Lung (tissue), 12 donors: ENCODE data around the gene BABAM2. TPM values are rescaled to one million over a fixed set of nuclear protein-coding genes. Genes with fewer than 3 reads are reported as not detected.

ENCODE experiments used
- ATAC-seq: fragments of 200-7000 bp; cut with Tn5 transposase; one replicate; pipeline ENCODE4 v1.9.1; 2020; ENCODE audit warnings: moderate number of reproducible peaks; ENCODE audit not compliant: insufficient read depth, low FRiP score
- DNase-seq, 3 donors: peaks; one replicate each; pipeline ENCODE4 v3.0.0-alpha.2; 2013 to 2017
- H3K27ac ChIP-seq, 2 donors: one replicate each; pipeline ENCODE4 v1.5.1; 2013; ENCODE audit warnings: mild to moderate bottlenecking in 2 of 2, moderate library complexity in 2 of 2, control low read depth in 1 of 2, inconsistent platforms in 1 of 2, low read depth in 1 of 2, low read length in 1 of 2
- H3K27me3 ChIP-seq, 3 donors: one replicate each; pipeline ENCODE4 v1.5.1; 2013; ENCODE audit warnings: low read length in 2 of 3; ENCODE audit not compliant: control insufficient read depth in 3 of 3, insufficient read depth in 3 of 3
- H3K36me3 ChIP-seq, 4 donors: one replicate each; pipeline ENCODE4 v1.5.1; 2013; ENCODE audit warnings: low read length in 4 of 4, mild to moderate bottlenecking in 1 of 4, moderate library complexity in 1 of 4; ENCODE audit not compliant: control insufficient read depth in 4 of 4, insufficient read depth in 4 of 4
- H3K4me1 ChIP-seq, 5 donors: one replicate each; pipeline ENCODE4 v1.5.1; 2013; ENCODE audit warnings: low read length in 5 of 5, mild to moderate bottlenecking in 2 of 5, moderate library complexity in 1 of 5; ENCODE audit not compliant: control insufficient read depth in 5 of 5, insufficient read depth in 5 of 5
- H3K4me3 ChIP-seq: one replicate; pipeline ENCODE4 v1.5.1; 2013; ENCODE audit warnings: mild to moderate bottlenecking, control low read depth, moderate library complexity
- H3K9ac ChIP-seq, 2 donors: one replicate each; pipeline ENCODE4 v1.5.1; 2013; ENCODE audit warnings: low read length in 2 of 2, control low read depth in 1 of 2; ENCODE audit not compliant: insufficient read depth in 1 of 2
- H3K9me3 ChIP-seq, 4 donors: one replicate each; pipeline ENCODE4 v1.5.1; 2013; ENCODE audit warnings: low read length in 3 of 4, mild to moderate bottlenecking in 1 of 4, moderate library complexity in 1 of 4; ENCODE audit not compliant: control insufficient read depth in 4 of 4, insufficient read depth in 3 of 4
- WGBS, 2 donors: extraction: QIAGEN DNeasy Blood & Tissue Kit; methylation state at CpG; one replicate each; pipeline ENCODE4 v1.1.7; 2013; 5-methylcytosine and 5-hydroxymethylcytosine counted together
- polyA plus RNA-seq, 2 donors: library from polyadenylated mRNA; stranded (reverse); fragments of 200-250 nt; gene quantifications; one replicate each; pipeline ENCODE4 v1.2.1, GENCODE V29; 2013
- total RNA-seq, 2 donors: library from RNA; depleted of rRNA in 1 of 2; stranded (reverse); fragments of >200 nt in 1 of 2; gene quantifications; one replicate each; pipeline ENCODE4 v1.2.1, GENCODE V29; 2014 to 2021
- TF ChIP-seq, protein P1 (sequence below): IDR thresholded peaks from 2 replicates; pipeline ENCODE4 v1.5.1; 2012; ENCODE audit warnings: mild to moderate bottlenecking; ENCODE audit errors: control extremely low read depth, extremely low read depth
- donor health status: control.
- donor health status: control.
- donor health status: Bipolar disorder and iron deficiency.
- donor health status: healthy.
- donor health status: DM: yes; HTN: yes; CAD: no.

The BABAM2 gene
- total and polyA plus RNA-seq, 4 donors: 19.0 to 43.3 (median 33.7) TPM

DNA sequence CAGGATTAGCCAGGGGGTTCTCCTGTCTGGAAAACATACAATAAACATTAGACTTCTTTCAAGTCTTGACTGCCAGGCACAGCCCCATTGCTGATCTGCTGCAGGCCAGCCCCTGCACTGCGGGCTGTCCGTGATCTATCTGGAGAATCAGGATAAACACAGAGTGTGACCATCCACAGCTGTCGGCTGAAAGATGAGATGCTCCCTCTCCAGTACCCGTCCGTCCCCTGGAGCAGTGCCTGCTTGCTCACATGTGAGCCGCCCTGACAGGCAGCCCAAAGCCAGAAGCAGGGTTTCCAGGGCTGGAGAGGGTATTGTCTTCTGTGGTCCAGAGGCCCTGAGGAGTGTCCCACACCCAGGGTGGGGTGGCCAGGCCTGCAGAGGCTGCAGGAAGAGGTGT, 456.1 kb downstream of the BABAM2 start:
- Histone ChIP-seq H3K4me1 (peaks cover 0 to 19% (median 6%) of the 10 kb centered on the region in 5 donors), H3K27me3 (peaks cover 0 to 4% (median 0%) of the 10 kb centered on the region in 3 donors), H3K27ac (no peak overlapping the region), H3K4me3 (no peak overlapping the region), H3K9me3 (no peaks in the 10 kb centered on the region), H3K9ac (no peak overlapping the region), H3K36me3 (no peaks in the 10 kb centered on the region)
- ATAC-seq (no peak), DNase-seq (peak; percentile 56 to 84 (median 68))
- TF ChIP-seq, protein P1, sequence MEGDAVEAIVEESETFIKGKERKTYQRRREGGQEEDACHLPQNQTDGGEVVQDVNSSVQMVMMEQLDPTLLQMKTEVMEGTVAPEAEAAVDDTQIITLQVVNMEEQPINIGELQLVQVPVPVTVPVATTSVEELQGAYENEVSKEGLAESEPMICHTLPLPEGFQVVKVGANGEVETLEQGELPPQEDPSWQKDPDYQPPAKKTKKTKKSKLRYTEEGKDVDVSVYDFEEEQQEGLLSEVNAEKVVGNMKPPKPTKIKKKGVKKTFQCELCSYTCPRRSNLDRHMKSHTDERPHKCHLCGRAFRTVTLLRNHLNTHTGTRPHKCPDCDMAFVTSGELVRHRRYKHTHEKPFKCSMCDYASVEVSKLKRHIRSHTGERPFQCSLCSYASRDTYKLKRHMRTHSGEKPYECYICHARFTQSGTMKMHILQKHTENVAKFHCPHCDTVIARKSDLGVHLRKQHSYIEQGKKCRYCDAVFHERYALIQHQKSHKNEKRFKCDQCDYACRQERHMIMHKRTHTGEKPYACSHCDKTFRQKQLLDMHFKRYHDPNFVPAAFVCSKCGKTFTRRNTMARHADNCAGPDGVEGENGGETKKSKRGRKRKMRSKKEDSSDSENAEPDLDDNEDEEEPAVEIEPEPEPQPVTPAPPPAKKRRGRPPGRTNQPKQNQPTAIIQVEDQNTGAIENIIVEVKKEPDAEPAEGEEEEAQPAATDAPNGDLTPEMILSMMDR: no peak
- WGBS, 2 donors: 82 to 90% methylated on average over 6 of the region's 6 CpGs

DNA sequence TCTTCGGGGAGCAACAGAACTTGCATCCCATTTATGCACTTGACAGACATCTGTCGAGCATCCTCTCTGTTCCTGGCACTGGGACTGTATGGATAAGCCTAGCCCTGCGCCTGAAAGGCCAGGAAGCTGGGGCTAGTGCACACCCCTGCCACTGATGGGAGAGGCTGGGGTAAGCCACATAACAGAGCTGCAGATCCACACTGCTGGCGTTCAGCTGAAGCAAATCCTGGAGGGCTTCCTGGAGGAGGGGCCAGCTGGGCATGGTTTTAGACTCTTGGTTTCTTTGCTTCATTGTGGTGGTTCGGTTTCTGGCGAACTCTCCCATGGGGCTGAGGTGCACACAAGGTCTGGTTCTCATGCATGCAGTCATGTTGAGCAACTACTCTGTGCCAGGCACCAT, 456.7 kb downstream of the BABAM2 start:
- ATAC-seq: no peak
- 92 to 95% methylated on average over 6 of the region's 6 CpGs for WGBS, 2 donors
- no peak overlapping the region for H3K9ac ChIP-seq

DNA sequence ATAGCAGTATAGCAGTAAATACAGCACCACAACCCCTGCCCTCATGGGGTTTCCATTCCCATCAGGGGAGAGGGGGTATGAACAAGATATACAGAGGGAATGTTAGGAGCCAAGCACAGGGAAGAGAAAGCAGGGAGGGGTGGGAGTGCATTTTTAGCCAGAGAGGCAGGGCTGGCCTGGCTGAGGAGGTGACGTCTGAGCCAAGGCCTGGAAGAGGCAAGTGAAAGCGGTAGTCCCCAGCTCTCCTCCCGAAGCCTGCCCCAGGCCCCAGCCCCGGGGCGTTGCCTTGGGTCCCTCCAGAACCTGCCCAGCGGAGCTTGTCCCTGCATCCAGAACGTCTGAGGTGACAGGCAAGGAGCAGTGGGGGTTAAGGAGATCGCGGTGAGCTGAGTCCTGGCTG, 457.1 kb downstream of the BABAM2 start:
- Histone ChIP-seq H3K4me1 (peaks cover 0 to 17% (median 0%) of the 10 kb centered on the region in 5 donors), H3K27ac (no peak overlapping the region)
- ATAC-seq: no peak

More for the DNA sequence above, 456.7 kb downstream of the BABAM2 start:
- Histone ChIP-seq H3K4me1 (peaks cover 0 to 17% (median 3%) of the 10 kb centered on the region in 5 donors), H3K36me3 (no peaks in the 10 kb centered on the region), H3K4me3 (no peak overlapping the region), H3K27me3 (peaks cover 0 to 4% (median 0%) of the 10 kb centered on the region in 3 donors), H3K27ac (no peak overlapping the region), H3K9me3 (no peaks in the 10 kb centered on the region)
- TF ChIP-seq, protein P1: no peak
- DNase-seq: no peak

More for the DNA sequence above, 457.1 kb downstream of the BABAM2 start:
- Histone ChIP-seq H3K9me3 (peaks cover 0 to 2% (median 0%) of the 10 kb centered on the region in 4 donors), H3K27me3 (peaks cover 0 to 4% (median 0%) of the 10 kb centered on the region in 3 donors), H3K36me3 (no peaks in the 10 kb centered on the region), H3K4me3 (no peak overlapping the region), H3K9ac (no peak overlapping the region)
- no peak for DNase-seq
- TF ChIP-seq, protein P1: no peak
- 83 to 90% methylated on average over 9 of the region's 9 CpGs for WGBS, 2 donors
